CD4-positive, alpha-beta T cell treated with Interleukin-4 for 1 hour (primary cell): Measurements from ENCODE around the gene PCDHGA6.

Experiments used
- DNase-seq, 2 donors: peaks; one replicate each; pipeline ENCODE4 v3.0.0-alpha.2; 2020 to 2022

The PCDHGA6 gene

GRCh38 chr5:141422742-141423291 lies 49.1 kb downstream of the PCDHGA6 start:
- DNase-seq = no peak

- no peak for DNase-seq
These were observed 54.2 kb downstream of the PCDHGA6 start for GRCh38 chr5:141427783-141428426.
